TTC549 (cell line): Measurements from ENCODE around the gene EIF1AD.
"Not testable (repeated sequence)": the region's sequence is repeated elsewhere in the genome, so short reads cannot be mapped to it uniquely, and the experiment has no call there.

Experiments used
- FAIRE-seq: peaks from 2 replicates; lab custom pipeline; 2012; peaks lifted over from hg19 to GRCh38; lab: Jason Lieb, UNC

EIF1AD gene

GRCh38 chr11:66020618-66021357 lies 18.8 kb upstream of the EIF1AD start:
- FAIRE-seq = no peak

DNA sequence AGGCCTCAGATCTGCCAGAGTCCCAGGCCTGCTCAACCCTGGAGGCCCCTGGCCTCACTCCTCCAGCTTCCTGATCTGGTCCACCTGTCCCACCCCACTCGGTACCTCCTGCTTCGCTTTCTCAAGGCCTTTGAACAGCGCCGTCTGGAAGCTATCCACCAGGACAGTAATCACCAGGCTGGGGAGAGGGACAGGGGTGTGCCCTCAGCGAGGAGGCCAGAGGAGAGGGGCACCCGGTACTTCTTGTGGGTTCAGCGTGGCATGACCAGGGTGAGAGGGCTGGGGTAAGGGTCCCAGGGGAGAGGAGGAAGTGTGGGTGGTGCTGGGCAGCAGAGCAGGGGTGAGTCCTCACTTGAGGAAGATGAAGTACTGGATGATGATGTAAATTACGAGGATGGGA lies 18.3 kb upstream of the EIF1AD start:
- no peak for FAIRE-seq

DNA sequence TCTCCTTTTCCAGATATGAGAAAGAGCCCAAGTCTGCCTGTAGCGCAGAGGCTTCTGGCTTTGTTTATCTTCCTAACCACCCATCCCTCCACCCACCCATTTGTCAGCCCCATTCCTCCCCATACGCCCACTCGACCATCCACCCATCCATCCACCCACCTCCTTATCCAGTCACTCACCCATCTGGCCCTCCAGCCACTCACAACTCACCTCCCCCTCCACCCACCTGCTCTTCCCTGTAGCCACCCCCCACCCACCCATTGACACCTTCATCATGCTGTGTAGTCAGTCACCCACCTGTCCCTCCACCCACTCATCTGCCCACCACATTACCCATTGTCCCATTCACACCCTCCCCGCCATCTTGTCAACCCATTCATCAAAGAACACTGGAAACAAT lies 15.4 kb upstream of the EIF1AD start:
- no peak for FAIRE-seq

DNA sequence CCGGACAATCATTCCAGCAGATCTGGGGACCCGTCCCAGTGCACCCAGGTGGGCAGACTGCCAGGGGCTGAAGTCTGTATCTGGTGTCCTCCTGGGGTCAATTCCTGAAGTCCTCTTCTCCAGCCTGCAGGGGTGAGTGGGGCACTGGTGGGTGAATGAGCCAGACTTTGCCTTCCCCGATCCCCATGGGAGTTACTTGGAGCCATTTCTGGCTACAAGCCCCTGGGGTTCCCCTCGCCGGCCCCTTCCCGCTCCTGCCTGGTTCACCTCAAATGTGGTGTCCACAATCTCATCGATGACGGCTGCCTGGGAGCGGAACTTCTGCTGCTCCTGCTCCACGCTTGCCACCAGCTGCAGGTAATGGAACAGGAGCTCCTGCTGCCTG lies 14.8 kb upstream of the EIF1AD start:
- FAIRE-seq = no peak

- no peak for FAIRE-seq
Observed at GRCh38 chr11:66015936-66016792, 14.2 kb upstream of the EIF1AD start.

DNA sequence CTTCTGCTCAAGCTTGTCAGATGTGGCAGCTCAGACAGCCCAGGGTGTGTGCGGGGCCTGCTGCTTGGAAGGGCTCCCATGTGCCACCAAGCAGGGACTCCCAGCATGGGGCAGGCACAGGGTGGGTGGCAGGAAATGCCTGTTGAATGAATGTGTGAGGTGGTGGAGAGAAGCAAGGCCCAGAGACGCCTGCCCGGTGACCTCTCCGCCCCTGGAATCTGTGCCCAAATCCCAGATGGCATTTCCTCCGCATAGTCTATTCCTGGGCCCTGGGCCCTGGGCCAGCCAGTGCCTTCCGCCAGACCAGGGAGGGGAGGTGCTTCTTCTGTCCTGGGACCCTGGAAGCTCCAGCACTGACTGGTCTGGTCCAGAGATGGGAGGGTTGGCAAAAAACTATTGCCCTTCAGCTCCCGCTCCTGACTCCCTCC lies 13.5 kb upstream of the EIF1AD start:
- no peak for FAIRE-seq

DNA sequence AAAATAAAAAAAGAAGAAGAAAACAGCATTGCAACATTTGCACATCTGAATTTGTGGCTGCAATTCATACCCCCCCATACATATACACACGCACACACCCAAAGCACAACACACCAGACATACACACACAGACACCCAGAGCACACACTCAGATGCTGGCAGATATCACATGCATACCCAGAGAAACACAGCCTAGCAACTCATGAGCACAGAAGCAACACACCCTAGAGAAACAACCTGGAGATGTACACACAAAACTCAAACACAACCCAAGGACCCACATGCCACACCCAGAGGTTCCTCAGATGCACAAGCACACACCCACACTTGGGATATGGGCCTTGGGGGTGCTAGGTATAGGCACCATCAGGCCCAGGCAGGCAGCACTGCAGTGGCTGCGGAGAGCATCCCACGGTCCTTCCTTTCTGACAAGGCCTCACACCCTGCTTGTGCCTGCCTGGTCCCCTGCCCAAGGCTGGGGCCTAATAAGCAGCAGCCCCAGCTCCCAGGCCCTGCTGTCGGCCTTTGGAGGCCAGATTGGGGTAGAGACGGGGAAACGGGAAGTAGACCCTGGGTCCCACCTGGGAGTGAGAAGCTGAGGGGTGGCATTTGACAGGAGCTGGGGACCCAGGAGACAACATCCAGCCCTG lies 13.0 kb upstream of the EIF1AD start:
- FAIRE-seq = no peak

DNA sequence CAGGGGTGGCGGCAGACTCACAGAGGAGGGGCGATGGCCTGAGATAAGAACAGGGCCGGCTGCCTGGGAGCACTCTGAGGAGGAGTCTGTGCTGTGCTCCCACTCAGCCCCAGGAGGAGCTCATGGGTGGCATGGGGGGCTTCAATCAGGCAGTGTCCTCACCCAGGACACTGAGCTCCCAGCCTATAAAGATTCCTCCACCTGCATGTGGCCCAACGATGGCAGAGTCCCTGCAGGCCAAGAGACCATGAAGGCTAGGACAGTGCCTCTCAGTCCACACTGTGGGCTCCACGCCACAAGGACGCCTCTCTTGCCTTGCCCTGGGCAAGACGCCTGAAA lies 11.8 kb upstream of the EIF1AD start:
- no peak for FAIRE-seq

- no peak for FAIRE-seq
Observed at GRCh38 chr11:66012946-66013761, 11.2 kb upstream of the EIF1AD start.

DNA sequence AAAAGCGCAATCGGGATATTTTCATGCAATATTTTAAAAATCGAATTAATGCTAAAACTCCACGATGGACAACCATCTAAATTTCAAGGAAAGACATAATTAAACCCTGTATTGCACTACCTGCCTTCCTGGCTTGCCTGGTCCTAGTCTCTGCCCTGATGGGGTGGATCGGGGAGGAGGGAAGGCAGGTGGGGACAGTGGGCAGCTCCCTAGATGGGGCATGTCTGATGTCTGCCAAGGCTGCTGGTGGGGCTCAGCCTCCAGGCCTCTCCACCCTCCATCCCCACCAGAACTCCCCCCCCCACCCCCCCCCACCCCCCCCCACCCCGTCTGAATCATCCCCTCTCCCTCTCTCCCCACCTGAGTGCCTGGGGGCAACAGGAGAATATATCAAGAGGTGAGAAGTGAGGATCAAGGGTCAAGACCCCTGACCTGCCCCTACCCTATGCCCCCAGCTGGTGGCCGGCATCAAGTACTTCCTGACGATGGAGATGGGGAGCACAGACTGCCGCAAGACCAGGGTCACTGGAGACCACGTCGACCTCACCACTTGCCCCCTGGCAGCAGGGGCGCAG lies 10.5 kb upstream of the EIF1AD start:
- FAIRE-seq = no peak

- FAIRE-seq = no peak
Observed at GRCh38 chr11:66011785-66012303, 9.9 kb upstream of the EIF1AD start, which contains the start of gene CST6. Gene CST6 (plus strand): TSS chr11:66012008. CDS start chr11:66012045, 37 bp downstream.

GRCh38 chr11:66011239-66011784 lies 9.4 kb upstream of the EIF1AD start:
- no peak for FAIRE-seq

DNA sequence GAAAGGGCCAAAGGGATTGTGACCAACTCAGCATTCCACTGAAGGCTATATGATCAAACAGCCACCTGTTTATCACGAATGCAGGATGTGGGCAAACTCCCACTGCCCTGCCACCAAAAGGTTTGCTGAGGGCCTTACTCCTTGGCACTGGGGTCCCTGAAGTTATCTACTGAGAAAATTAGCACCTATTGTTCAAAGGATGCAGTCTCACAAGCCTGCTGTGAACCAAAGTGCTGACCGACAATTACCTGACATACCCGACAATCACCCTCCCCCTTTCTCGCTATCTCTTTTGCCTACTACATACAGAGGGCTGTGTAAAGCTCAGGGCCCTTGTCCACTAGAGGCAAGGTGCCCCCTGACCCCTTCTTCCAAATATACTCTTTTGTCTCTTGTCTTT lies 8.1 kb upstream of the EIF1AD start:
- not testable (repeated sequence) for FAIRE-seq

GRCh38 chr11:66008468-66009101 lies 6.6 kb upstream of the EIF1AD start:
- no peak for FAIRE-seq

DNA sequence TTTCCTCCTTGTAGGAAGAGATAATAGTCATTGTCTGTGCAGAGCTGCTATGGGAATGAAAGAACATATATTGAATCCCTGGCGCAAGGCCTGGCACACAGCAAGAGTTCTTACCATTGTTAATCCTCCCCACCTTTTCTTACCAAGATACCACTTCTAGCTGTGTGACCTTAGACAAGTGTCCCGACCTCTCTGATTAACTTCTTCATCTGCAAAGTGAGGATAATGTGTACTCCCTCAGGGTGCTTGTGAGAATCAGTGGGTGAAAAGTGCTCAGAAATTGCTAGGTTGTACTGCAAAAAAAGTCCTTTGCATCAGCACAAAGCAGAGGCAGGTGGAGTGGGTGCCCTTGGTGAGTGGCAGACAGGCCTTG lies 6.1 kb upstream of the EIF1AD start:
- FAIRE-seq = no peak

- no peak for FAIRE-seq
Observed at GRCh38 chr11:66007201-66007634, 5.3 kb upstream of the EIF1AD start.

- FAIRE-seq = no peak
Observed at GRCh38 chr11:66006891-66007176, 4.9 kb upstream of the EIF1AD start.

GRCh38 chr11:66006134-66006890 lies 4.4 kb upstream of the EIF1AD start:
- FAIRE-seq = no peak

GRCh38 chr11:66004186-66004585 lies 2.2 kb upstream of the EIF1AD start:
- no peak for FAIRE-seq

GRCh38 chr11:66003291-66003690 lies 1.3 kb upstream of the EIF1AD start:
- no peak for FAIRE-seq
